22Rv1 (cell line): ENCODE measurements around the gene HMG20B.

ENCODE experiments used
- CTCF ChIP-seq: fragments of 450-650 bp; IDR thresholded peaks from 2 replicates; pipeline ENCODE4 v1.5.1; 2017; ENCODE audit warnings: mild to moderate bottlenecking
- ZFX ChIP-seq: fragments of 450-650 bp; IDR thresholded peaks from 2 replicates; pipeline ENCODE4 v1.6.1; 2017; ENCODE audit warnings: antibody characterized with exemption, borderline replicate concordance

- TF ChIP-seq CTCF (no peak), ZFX (no peak)
These were observed 8.8 kb upstream of the HMG20B start for GRCh38 chr19:3563709-3564524.
